MCF 10A (cell line): ENCODE results near the gene SMLR1. TPM values are rescaled to one million over a fixed set of nuclear protein-coding genes. Genes with fewer than 3 reads are reported as not detected.

Experiments used
- BruUV-seq: library from RNA; stranded (reverse); fragments of 400-500 nt; replicated peaks from 2 replicates; lab custom pipeline; 2021; lab: Mats Ljungman, UMichigan
- CTCF ChIA-PET: fragments of 300-600 bp; sonication (Branson Sonifier 250); formaldehyde crosslinking; extraction: SDS; loops from one replicate; lab custom pipeline; 2021; ENCODE audit warnings: antibody characterized with exemption, inconsistent platforms; lab: Yijun Ruan, JAX
- POLR2A ChIA-PET: fragments of 300-600, 350-650 bp; sonication (Branson Sonifier 250); formaldehyde crosslinking; extraction: SDS; loops from one replicate; lab custom pipeline; 2020; ENCODE audit warnings: antibody characterized with exemption, inconsistent platforms; lab: Yijun Ruan, JAX
- DNase-seq: peaks from one replicate; pipeline ENCODE4 v3.0.0-alpha.2; 2018; ENCODE audit not compliant: unreplicated experiment
- H3K27ac Mint-ChIP-seq: one replicate; pipeline ENCODE4 v1.8.0; 2022; ENCODE audit warnings: mild to moderate bottlenecking, low read depth, mixed read lengths; ENCODE audit not compliant: unreplicated experiment
- H3K27me3 Mint-ChIP-seq: one replicate; pipeline ENCODE4 v1.8.0; 2022; ENCODE audit warnings: mixed read lengths; ENCODE audit not compliant: insufficient read depth, unreplicated experiment
- H3K36me3 Mint-ChIP-seq: one replicate; pipeline ENCODE4 v1.8.0; 2022; ENCODE audit warnings: mild to moderate bottlenecking, moderate library complexity, mixed read lengths; ENCODE audit not compliant: insufficient read depth, unreplicated experiment
- H3K4me1 Mint-ChIP-seq: one replicate; pipeline ENCODE4 v1.8.0; 2022; ENCODE audit warnings: mixed read lengths; ENCODE audit not compliant: insufficient read depth, unreplicated experiment
- H3K4me3 Mint-ChIP-seq: one replicate; pipeline ENCODE4 v1.8.0; 2022; ENCODE audit warnings: mild to moderate bottlenecking, moderate library complexity, mixed read lengths; ENCODE audit not compliant: unreplicated experiment
- H3K9me3 Mint-ChIP-seq: one replicate; pipeline ENCODE4 v1.8.0; 2022; ENCODE audit warnings: mixed read lengths; ENCODE audit not compliant: unreplicated experiment
- CTCF ChIP-seq: fragments of 200-600 bp; IDR thresholded peaks from one replicate; pipeline ENCODE4 v1.8.0; 2022; ENCODE audit warnings: antibody characterized with exemption, mild to moderate bottlenecking; ENCODE audit not compliant: unreplicated experiment
- intact Hi-C: fragments of 100-400 bp; cut with micrococcal nuclease; formaldehyde crosslinking; loops from 2 replicates; pipeline ENCODE4 v1.14.1; 2022
- total RNA-seq: library from RNA; stranded (reverse); gene quantifications from 2 replicates; pipeline ENCODE4 v1.2.3, GENCODE V29; 2022

SMLR1 gene
- total RNA-seq, 1 experiment from 2014 or later, result not detected

GRCh38 chr6:130822736-130823135 lies 4.5 kb upstream of the SMLR1 start:
- TF ChIP-seq CTCF, result no peak
- POLR2A ChIA-PET, result no interaction called here
- CTCF ChIA-PET, result no interaction called here
- Mint-ChIP-seq H3K9me3 (no peaks in the 10 kb centered on the region), H3K36me3 (no peaks in the 10 kb centered on the region), H3K4me1 (no peaks in the 10 kb centered on the region), H3K4me3 (no peak overlapping the region), H3K27me3 (peaks cover 11% of the 10 kb centered on the region), H3K27ac (no peak overlapping the region)
- intact Hi-C loops, result no loop called here
- no peak for DNase-seq
- BruUV-seq, result no TSS peak

GRCh38 chr6:130824978-130825694 lies 2.1 kb upstream of the SMLR1 start:
- ChIA-PET CTCF (interaction anchor here (0.6 to 1.1 kb wide), 2 partner anchors 20 to 225 kb away, joined by 3 to 5 read pairs; no protein-coding TSS in a partner anchor), POLR2A (no interaction called here)
- Mint-ChIP-seq H3K27ac (no peak overlapping the region), H3K4me3 (no peak overlapping the region), H3K4me1 (no peaks in the 10 kb centered on the region), H3K9me3 (no peaks in the 10 kb centered on the region), H3K27me3 (peaks cover 11% of the 10 kb centered on the region), H3K36me3 (no peaks in the 10 kb centered on the region)
- BruUV-seq, result no TSS peak
- DNase-seq, result no peak
- no peak for TF ChIP-seq CTCF
- intact Hi-C loops, result no loop called here

- CTCF ChIA-PET, result interaction anchor here (1.1 kb wide), 1 partner anchor 19 kb away, joined by 5 read pairs; no protein-coding TSS in a partner anchor
- Mint-ChIP-seq H3K9me3 (no peaks in the 10 kb centered on the region), H3K4me1 (no peaks in the 10 kb centered on the region), H3K36me3 (no peaks in the 10 kb centered on the region), H3K27me3 (peaks cover 11% of the 10 kb centered on the region), H3K4me3 (no peak overlapping the region), H3K27ac (no peak overlapping the region)
- no peak for TF ChIP-seq CTCF
- POLR2A ChIA-PET, result no interaction called here
- no peak for DNase-seq
- BruUV-seq, result no TSS peak
- intact Hi-C loops, result no loop called here
Measured at GRCh38 chr6:130825772-130826441, 1.3 kb upstream of the SMLR1 start.

- H3K27me3 Mint-ChIP-seq, result peaks cover 11% of the 10 kb centered on the region
- H3K4me1 Mint-ChIP-seq, result no peaks in the 10 kb centered on the region
- intact Hi-C loops, result no loop called here
- ChIA-PET POLR2A (no interaction called here), CTCF (no interaction called here)
- H3K36me3 Mint-ChIP-seq, result no peaks in the 10 kb centered on the region
- BruUV-seq, result no TSS peak
- no peaks in the 10 kb centered on the region for H3K9me3 Mint-ChIP-seq
- no peak for DNase-seq
- H3K4me3 Mint-ChIP-seq, result no peak overlapping the region
- no peak overlapping the region for H3K27ac Mint-ChIP-seq
- no peak for TF ChIP-seq CTCF
Measured at GRCh38 chr6:130826442-130827246, 562 bp upstream of the SMLR1 start.
